ENCODE measurements around the gene GAREM2. TPM values are rescaled to one million over a fixed set of nuclear protein-coding genes. Genes with fewer than 3 reads are reported as not detected.

The GAREM2 gene
- total RNA-seq, 1 donor from 2014 or later, result 4.2 TPM

- Histone ChIP-seq H3K9ac (ENCODE audit: low read length) (no peak overlapping the region), H3K4me2 (ENCODE audit: low read length) (no peak overlapping the region), H2AFZ (ENCODE audit: low read depth, low read length) (no peak overlapping the region), H3K27me3 (ENCODE audit: insufficient read depth, low read length) (no peaks in the 10 kb centered on the region), H3K4me1 (ENCODE audit: insufficient read depth, low read length) (no peaks in the 10 kb centered on the region), H3K27ac (ENCODE audit: low read depth, low read length) (no peak overlapping the region), H3K79me2 (ENCODE audit: insufficient read depth, low read length) (no peaks in the 10 kb centered on the region), H3K9me3 (ENCODE audit: insufficient read depth, low read depth, low read length) (no peaks in the 10 kb centered on the region), H4K20me1 (ENCODE audit: insufficient read depth, low read length) (no peaks in the 10 kb centered on the region), H3K36me3 (ENCODE audit: insufficient read depth, low read length) (peaks cover 53% of the 10 kb centered on the region), H3K4me3 (ENCODE audit: insufficient read depth, low read depth, low read length) (no peak overlapping the region)
- DNase-seq (ENCODE audit: low read depth), result no peak
- Mint-ChIP-seq H3K27me3 (ENCODE audit: low read depth, unreplicated experiment) (no peaks in the 10 kb centered on the region), H3K36me3 (ENCODE audit: low read depth, unreplicated experiment) (peaks cover 26% of the 10 kb centered on the region), H3K4me3 (ENCODE audit: unreplicated experiment) (no peak overlapping the region), H3K27ac (ENCODE audit: unreplicated experiment) (no peak overlapping the region), H3K9me3 (ENCODE audit: unreplicated experiment) (peaks cover under 1% of the 10 kb centered on the region), H3K4me1 (ENCODE audit: low read depth, unreplicated experiment) (peaks cover 3% of the 10 kb centered on the region)
- no peak for FAIRE-seq
- no peak for TF ChIP-seq EZH2 (IDR thresholded peaks at IDR 0.05; ENCODE audit: insufficient read depth, low read length)
- TF ChIP-seq, protein P1, sequence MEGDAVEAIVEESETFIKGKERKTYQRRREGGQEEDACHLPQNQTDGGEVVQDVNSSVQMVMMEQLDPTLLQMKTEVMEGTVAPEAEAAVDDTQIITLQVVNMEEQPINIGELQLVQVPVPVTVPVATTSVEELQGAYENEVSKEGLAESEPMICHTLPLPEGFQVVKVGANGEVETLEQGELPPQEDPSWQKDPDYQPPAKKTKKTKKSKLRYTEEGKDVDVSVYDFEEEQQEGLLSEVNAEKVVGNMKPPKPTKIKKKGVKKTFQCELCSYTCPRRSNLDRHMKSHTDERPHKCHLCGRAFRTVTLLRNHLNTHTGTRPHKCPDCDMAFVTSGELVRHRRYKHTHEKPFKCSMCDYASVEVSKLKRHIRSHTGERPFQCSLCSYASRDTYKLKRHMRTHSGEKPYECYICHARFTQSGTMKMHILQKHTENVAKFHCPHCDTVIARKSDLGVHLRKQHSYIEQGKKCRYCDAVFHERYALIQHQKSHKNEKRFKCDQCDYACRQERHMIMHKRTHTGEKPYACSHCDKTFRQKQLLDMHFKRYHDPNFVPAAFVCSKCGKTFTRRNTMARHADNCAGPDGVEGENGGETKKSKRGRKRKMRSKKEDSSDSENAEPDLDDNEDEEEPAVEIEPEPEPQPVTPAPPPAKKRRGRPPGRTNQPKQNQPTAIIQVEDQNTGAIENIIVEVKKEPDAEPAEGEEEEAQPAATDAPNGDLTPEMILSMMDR (IDR thresholded peaks at IDR 0.05; ENCODE audit: insufficient read depth, low read depth, low read length), result no peak
Observed at GRCh38 chr2:26212011-26212410, 39.1 kb downstream of the GAREM2 start.

DNA sequence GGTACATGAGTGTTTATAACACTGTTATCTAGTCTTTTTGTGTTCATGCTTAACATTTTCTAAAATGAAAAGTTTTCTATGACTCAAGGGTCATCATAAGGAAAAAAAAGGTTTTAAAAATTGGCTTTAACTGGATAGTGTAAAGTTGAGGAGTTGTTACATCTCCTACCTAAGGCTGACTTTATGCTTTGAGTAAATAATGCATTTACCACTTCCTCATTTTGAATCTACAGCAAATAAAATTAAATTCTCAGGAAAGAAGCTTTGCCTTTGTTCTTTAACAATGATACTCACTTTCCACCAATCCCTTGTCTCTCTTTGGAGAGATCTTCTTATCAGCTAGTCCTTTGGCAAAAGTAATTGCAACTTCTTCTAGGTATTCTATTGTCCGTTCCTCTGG, 41.9 kb downstream of the GAREM2 start:
- H3K27me3 ChIP-seq (ENCODE audit: insufficient read depth, low read length), result no peaks in the 10 kb centered on the region
- no peaks in the 10 kb centered on the region for H4K20me1 ChIP-seq (ENCODE audit: insufficient read depth, low read length)
- H3K4me3 ChIP-seq (ENCODE audit: insufficient read depth, low read depth, low read length), result no peak overlapping the region
- no peak overlapping the region for H3K4me3 Mint-ChIP-seq (ENCODE audit: unreplicated experiment)
- peaks cover 45% of the 10 kb centered on the region for H3K36me3 Mint-ChIP-seq (ENCODE audit: low read depth, unreplicated experiment)
- H3K9ac ChIP-seq (ENCODE audit: low read length), result no peak overlapping the region
- H3K4me1 ChIP-seq (ENCODE audit: insufficient read depth, low read length), result no peaks in the 10 kb centered on the region
- DNase-seq (ENCODE audit: low read depth), result no peak
- no peak for FAIRE-seq
- H3K9me3 ChIP-seq (ENCODE audit: insufficient read depth, low read depth, low read length), result no peaks in the 10 kb centered on the region
- H3K79me2 ChIP-seq (ENCODE audit: insufficient read depth, low read length), result no peaks in the 10 kb centered on the region
- peaks cover 7% of the 10 kb centered on the region for H3K9me3 Mint-ChIP-seq (ENCODE audit: unreplicated experiment)
- no peak overlapping the region for H3K4me2 ChIP-seq (ENCODE audit: low read length)
- no peaks in the 10 kb centered on the region for H3K27me3 Mint-ChIP-seq (ENCODE audit: low read depth, unreplicated experiment)
- no peak overlapping the region for H3K27ac Mint-ChIP-seq (ENCODE audit: unreplicated experiment)
- no peak overlapping the region for H2AFZ ChIP-seq (ENCODE audit: low read depth, low read length)
- no peak overlapping the region for H3K27ac ChIP-seq (ENCODE audit: low read depth, low read length)
- peaks cover 3% of the 10 kb centered on the region for H3K4me1 Mint-ChIP-seq (ENCODE audit: low read depth, unreplicated experiment)
- peaks cover 41% of the 10 kb centered on the region for H3K36me3 ChIP-seq (ENCODE audit: insufficient read depth, low read length)
- TF ChIP-seq EZH2 (IDR thresholded peaks at IDR 0.05; ENCODE audit: insufficient read depth, low read length), result no peak
- TF ChIP-seq, protein P1 (IDR thresholded peaks at IDR 0.05; ENCODE audit: insufficient read depth, low read depth, low read length), result no peak

- Mint-ChIP-seq H3K36me3 (ENCODE audit: low read depth, unreplicated experiment) (peaks cover 47% of the 10 kb centered on the region), H3K4me1 (ENCODE audit: low read depth, unreplicated experiment) (peaks cover 3% of the 10 kb centered on the region), H3K27ac (ENCODE audit: unreplicated experiment) (peak overlapping the region; percentile 27), H3K27me3 (ENCODE audit: low read depth, unreplicated experiment) (no peaks in the 10 kb centered on the region), H3K9me3 (ENCODE audit: unreplicated experiment) (peaks cover 7% of the 10 kb centered on the region), H3K4me3 (ENCODE audit: unreplicated experiment) (no peak overlapping the region)
- Histone ChIP-seq H3K4me3 (ENCODE audit: insufficient read depth, low read depth, low read length) (no peak overlapping the region), H3K27ac (ENCODE audit: low read depth, low read length) (no peak overlapping the region), H3K27me3 (ENCODE audit: insufficient read depth, low read length) (no peaks in the 10 kb centered on the region), H3K4me2 (ENCODE audit: low read length) (no peak overlapping the region), H3K79me2 (ENCODE audit: insufficient read depth, low read length) (no peaks in the 10 kb centered on the region), H3K9ac (ENCODE audit: low read length) (no peak overlapping the region), H3K4me1 (ENCODE audit: insufficient read depth, low read length) (no peaks in the 10 kb centered on the region), H3K9me3 (ENCODE audit: insufficient read depth, low read depth, low read length) (no peaks in the 10 kb centered on the region), H3K36me3 (ENCODE audit: insufficient read depth, low read length) (peaks cover 44% of the 10 kb centered on the region), H4K20me1 (ENCODE audit: insufficient read depth, low read length) (no peaks in the 10 kb centered on the region), H2AFZ (ENCODE audit: low read depth, low read length) (no peak overlapping the region)
- no peak for FAIRE-seq
- no peak for DNase-seq (ENCODE audit: low read depth)
- TF ChIP-seq, protein P1 (IDR thresholded peaks at IDR 0.05; ENCODE audit: insufficient read depth, low read depth, low read length), result no peak
- no peak for TF ChIP-seq EZH2 (IDR thresholded peaks at IDR 0.05; ENCODE audit: insufficient read depth, low read length)
Observed at GRCh38 chr2:26215833-26216232, 42.9 kb downstream of the GAREM2 start.
